Adrenal gland (tissue), 12 donors: ENCODE data around the gene WWP2. TPM values are rescaled to one million over a fixed set of nuclear protein-coding genes. Genes with fewer than 3 reads are reported as not detected.

Experiments used
- DNase-seq, 7 donors: peaks; one replicate each; pipeline ENCODE4 v3.0.0-alpha.2; 2019 to 2020
- H3K27ac ChIP-seq, 5 donors: fragments of 200-600 bp; sonication (generic) in 4 of 5; 1 replicate in 3 of 5; 2 replicates in 2 of 5; pipeline versions ENCODE4 v1.5.1 to v1.8.0; 2016 to 2020; ENCODE audit warnings: mild to moderate bottlenecking in 1 of 5
- H3K27me3 ChIP-seq: fragments of 200-600 bp; 2 replicates; pipeline ENCODE4 v1.8.0; 2021
- H3K36me3 ChIP-seq, 2 donors: fragments of 200-600 bp; replicated peaks in 1 of 2; 1 replicate in 1 of 2; 2 replicates in 1 of 2; pipeline versions ENCODE4 v1.5.1 to v1.8.0; 2018 to 2022
- H3K4me1 ChIP-seq, 2 donors: fragments of 200-600 bp; replicated peaks in 1 of 2; 1 replicate in 1 of 2; 2 replicates in 1 of 2; pipeline versions ENCODE4 v1.5.1 to v1.8.0; 2018 to 2021
- H3K4me3 ChIP-seq, 4 donors: fragments of 200-600 bp; sonication (generic) in 3 of 4; one replicate each; pipeline ENCODE4 v1.5.1; 2016 to 2018
- H3K9me3 ChIP-seq, 3 donors: fragments of 200-600 bp; sonication (generic) in 1 of 3; replicated peaks in 1 of 3; 1 replicate in 2 of 3; 2 replicates in 1 of 3; pipeline versions ENCODE4 v1.5.1 to v1.8.0; 2016 to 2021
- CTCF ChIP-seq, 6 experiments: fragments of 450-650 bp in 4 of 6; fragments of 200-600 bp in 2 of 6; sonication (generic) in 1 of 6; IDR thresholded peaks; 1 replicate in 5 of 6; 2 replicates in 1 of 6; pipeline versions ENCODE4 v1.5.1 to v1.8.0; 2016 to 2021; ENCODE audit warnings: antibody characterized with exemption in 6 of 6, mild to moderate bottlenecking in 2 of 6, moderate library complexity in 1 of 6
- POLR2A ChIP-seq, 2 donors: fragments of 450-650 bp; IDR thresholded peaks; one replicate each; pipeline ENCODE4 v1.6.1; 2017; ENCODE audit warnings: antibody characterized with exemption in 2 of 2, mild to moderate bottlenecking in 2 of 2, moderate library complexity in 1 of 2
- WGBS, 4 donors: extraction: QIAGEN DNeasy Blood & Tissue Kit in 2 of 4; methylation state at CpG; one replicate each; pipeline versions ENCODE4 v1.1.5 to v1.1.7; 2013 to 2017; 5-methylcytosine and 5-hydroxymethylcytosine counted together
- intact Hi-C, 2 donors: fragments of 100-400 bp; cut with DNase I; formaldehyde crosslinking; loops; one replicate each; pipeline versions ENCODE4 v1.14.1 to v1.15.0; 2022 to 2023
- polyA plus RNA-seq, 3 donors: library from polyadenylated mRNA; stranded (reverse); fragments of 200-250 nt in 2 of 3; fragments of 350-450 nt in 1 of 3; fragmentation: Illumina TruSeq in 1 of 3; extraction: RNeasy Lipid Tissue Mini Kit (QIAGEN cat#74804) in 1 of 3; gene quantifications; one replicate each; pipeline ENCODE4 v1.2.3, GENCODE V29; 2013 to 2014
- total RNA-seq, 9 donors: library from RNA; depleted of rRNA in 4 of 9; stranded (reverse); fragments of >200 nt in 4 of 9; fragments of 120-200 nt in 1 of 9; fragmentation: NEBNext Ultra II Directional in 1 of 9; extraction: Animal tissue kit (Norgen Biotek cat#: 25700) in 1 of 9; gene quantifications; one replicate each; pipeline versions ENCODE4 v1.1.0 to v1.2.4, GENCODE V29; 2013 to 2023
- donor health status: healthy with polysubstance abuse.
- donor health status: Bipolar disorder and iron deficiency.
- donor health status: DM: yes; HTN: yes; CAD: no.
- donor health status: DM: no; HTN: no; CAD: no.
- donor health status: DM: no; HTN: no; CAD: no.
- donor health status: DM: yes; HTN: yes; CAD: no.

WWP2 gene
- total and polyA plus RNA-seq, 12 donors, result 28.3 to 99.8 (median 72.0) TPM

- Histone ChIP-seq H3K36me3 (peaks cover 0 to 14% of the 10 kb centered on the region in 2 donors), H3K27ac (no peak overlapping the region), H3K4me1 (peaks cover 0 to 10% of the 10 kb centered on the region in 2 donors), H3K4me3 (no peak overlapping the region), H3K9me3 (no peaks in the 10 kb centered on the region), H3K27me3 (no peaks in the 10 kb centered on the region)
- DNase-seq, result no peak
- WGBS, 4 donors, result 74 to 91% (median 87%) methylated on average over 2 of the region's 2 CpGs
- intact Hi-C loops, result no loop called here
- TF ChIP-seq CTCF (IDR thresholded peaks at IDR 0.05) (no peak), POLR2A (IDR thresholded peaks at IDR 0.05) (no peak)
Observed at GRCh38 chr16:69892378-69892777, 130.2 kb downstream of the WWP2 start.

GRCh38 chr16:69893106-69893505, 131.0 kb downstream of the WWP2 start:
- H3K4me1 ChIP-seq, result peaks cover 0 to 10% of the 10 kb centered on the region in 2 donors
- WGBS, 4 donors, result 68 to 86% (median 78%) methylated on average over 2 of the region's 2 CpGs
- no peak overlapping the region for H3K4me3 ChIP-seq
- TF ChIP-seq CTCF (IDR thresholded peaks at IDR 0.05), result no peak
- no peak for TF ChIP-seq POLR2A (IDR thresholded peaks at IDR 0.05)
- H3K9me3 ChIP-seq, result no peaks in the 10 kb centered on the region
- H3K36me3 ChIP-seq, result peaks cover 0 to 11% of the 10 kb centered on the region in 2 donors
- intact Hi-C loops, result no loop called here
- DNase-seq, result no peak
- H3K27me3 ChIP-seq, result no peaks in the 10 kb centered on the region
- H3K27ac ChIP-seq, result no peak overlapping the region

- no peaks in the 10 kb centered on the region for H3K9me3 ChIP-seq
- 85 to 91% (median 89%) methylated on average over 11 of the region's 11 CpGs for WGBS, 4 donors
- H3K36me3 ChIP-seq, result no peaks in the 10 kb centered on the region
- H3K27ac ChIP-seq, result no peak overlapping the region
- H3K4me1 ChIP-seq, result peaks cover 0 to 10% of the 10 kb centered on the region in 2 donors
- TF ChIP-seq POLR2A (IDR thresholded peaks at IDR 0.05) (no peak), CTCF (IDR thresholded peaks at IDR 0.05) (no peak)
- H3K27me3 ChIP-seq, result no peaks in the 10 kb centered on the region
- DNase-seq, result no peak
- no peak overlapping the region for H3K4me3 ChIP-seq
- intact Hi-C loops, result no loop called here
Observed at GRCh38 chr16:69894676-69895075, 132.5 kb downstream of the WWP2 start.

GRCh38 chr16:69903865-69904415, 141.8 kb downstream of the WWP2 start:
- TF ChIP-seq POLR2A (IDR thresholded peaks at IDR 0.05), result no peak
- TF ChIP-seq CTCF (IDR thresholded peaks at IDR 0.05), result no peak
- no peaks in the 10 kb centered on the region for H3K9me3 ChIP-seq
- 87 to 98% (median 94%) methylated on average over 8 of the region's 8 CpGs for WGBS, 4 donors
- H3K4me3 ChIP-seq, result no peak overlapping the region
- peaks cover 5 to 7% of the 10 kb centered on the region in 2 donors for H3K4me1 ChIP-seq
- intact Hi-C loops, result no loop called here
- DNase-seq, result no peak
- peaks cover 0 to 6% of the 10 kb centered on the region in 2 donors for H3K36me3 ChIP-seq
- no peak overlapping the region for H3K27ac ChIP-seq
- no peaks in the 10 kb centered on the region for H3K27me3 ChIP-seq
